Stimulated activated CD8-positive, alpha-beta memory T cell treated with anti-CD3 and anti-CD28 coated beads, Interleukin-7, amount 100 ng/mL, for 4 hours (primary cell): ENCODE results near the gene TRMU.
"Not testable (repeated sequence)": the region's sequence is repeated elsewhere in the genome, so short reads cannot be mapped to it uniquely, and the experiment has no call there.

ENCODE experiments used
- DNase-seq, 2 donors: peaks; one replicate each; pipeline ENCODE4 v3.0.0-alpha.2; 2020; ENCODE audit warnings: low read depth in 2 of 2

The TRMU gene

GRCh38 chr22:46300491-46300890, 35.0 kb upstream of the TRMU start:
- DNase-seq, result no peak

- no peak for DNase-seq
These were observed 32.1 kb upstream of the TRMU start for GRCh38 chr22:46303347-46303965.

GRCh38 chr22:46308283-46308988, 27.1 kb upstream of the TRMU start:
- DNase-seq, result no peak

GRCh38 chr22:46309526-46310085, 25.9 kb upstream of the TRMU start:
- DNase-seq, result no peak

- no peak for DNase-seq
These were observed 23.5 kb upstream of the TRMU start for GRCh38 chr22:46312056-46312455.

GRCh38 chr22:46312848-46313247, 22.7 kb upstream of the TRMU start:
- DNase-seq, result not testable (repeated sequence)

GRCh38 chr22:46315976-46316375, 19.5 kb upstream of the TRMU start:
- DNase-seq, result no peak

GRCh38 chr22:46317646-46318045, 17.9 kb upstream of the TRMU start:
- DNase-seq, result no peak

GRCh38 chr22:46318576-46318975, 16.9 kb upstream of the TRMU start:
- no peak for DNase-seq

GRCh38 chr22:46319319-46319718, 16.2 kb upstream of the TRMU start:
- no peak for DNase-seq

GRCh38 chr22:46320166-46320710, 15.3 kb upstream of the TRMU start:
- DNase-seq, result no peak

- DNase-seq, result no peak
These were observed 14.7 kb upstream of the TRMU start for GRCh38 chr22:46320716-46321386.

- DNase-seq, result no peak
These were observed 12.8 kb upstream of the TRMU start for GRCh38 chr22:46322711-46323110.

GRCh38 chr22:46323162-46323561, 12.4 kb upstream of the TRMU start:
- no peak for DNase-seq

- DNase-seq, result no peak
These were observed 9.3 kb upstream of the TRMU start for GRCh38 chr22:46326066-46326680.

GRCh38 chr22:46327691-46328465, 7.6 kb upstream of the TRMU start:
- DNase-seq, result no peak

- DNase-seq, result no peak
These were observed 6.7 kb upstream of the TRMU start for GRCh38 chr22:46328797-46329196.

- DNase-seq, result no peak
These were observed 5.9 kb upstream of the TRMU start for GRCh38 chr22:46329616-46330015.

GRCh38 chr22:46330426-46330825, 5.1 kb upstream of the TRMU start:
- no peak for DNase-seq

- DNase-seq, result no peak
These were observed 4.0 kb upstream of the TRMU start for GRCh38 chr22:46331496-46331895.
